Endothelial cell of hepatic sinusoid (primary cell): ENCODE measurements around the gene RAD51AP2.

Experiments used
- in situ Hi-C: cut with HindIII; loops from 2 replicates; pipeline ENCODE4 v1.10.0; 2017; ENCODE audit warnings: low sequenced_read_pairs

The RAD51AP2 gene

GRCh38 chr2:17471979-17472378 is 46.3 kb downstream of the RAD51AP2 start:
- in situ Hi-C loops, result no loop called here

GRCh38 chr2:17470855-17471641 is 47.2 kb downstream of the RAD51AP2 start:
- in situ Hi-C loops, result no loop called here

GRCh38 chr2:17461087-17461475 is 57.2 kb downstream of the RAD51AP2 start:
- in situ Hi-C loops, result no loop called here
